H9 (cell line): ENCODE measurements around the gene DDX28. TPM values are rescaled to one million over a fixed set of nuclear protein-coding genes. Genes with fewer than 3 reads are reported as not detected.

ENCODE experiments used
- DNase-seq: peaks from one replicate; pipeline ENCODE4 v3.0.0-alpha.2; 2017
- H2AFZ ChIP-seq: one replicate; pipeline ENCODE4 v1.6.1; 2013; ENCODE audit warnings: mild to moderate bottlenecking, low read length, control low read depth, moderate library complexity
- H2AK5ac ChIP-seq: 2 replicates; pipeline ENCODE4 v1.6.1; 2013; ENCODE audit warnings: low read length, control low read depth, mixed read lengths; ENCODE audit not compliant: insufficient read length
- H2BK120ac ChIP-seq: one replicate; pipeline ENCODE4 v1.6.1; 2013; ENCODE audit warnings: low read depth, mild to moderate bottlenecking, low read length, control low read depth, inconsistent platforms; ENCODE audit not compliant: poor library complexity, severe bottlenecking
- H2BK12ac ChIP-seq: 2 replicates; pipeline ENCODE4 v1.6.1; 2013; ENCODE audit warnings: low read length, control low read depth, mixed read lengths, low read depth; ENCODE audit not compliant: insufficient read length
- H2BK15ac ChIP-seq: 2 replicates; pipeline ENCODE4 v1.6.1; 2013; ENCODE audit warnings: low read depth, low read length, control low read depth
- H2BK20ac ChIP-seq: one replicate; pipeline ENCODE4 v1.6.1; 2013; ENCODE audit warnings: low read depth, mild to moderate bottlenecking, low read length, control low read depth, inconsistent platforms; ENCODE audit not compliant: poor library complexity, severe bottlenecking
- H2BK5ac ChIP-seq: 2 replicates; pipeline ENCODE4 v1.6.1; 2013; ENCODE audit warnings: low read length, control low read depth, mixed read lengths; ENCODE audit not compliant: insufficient read length
- H3K14ac ChIP-seq: 2 replicates; pipeline ENCODE4 v1.6.1; 2013; ENCODE audit warnings: low read length, control low read depth; ENCODE audit not compliant: insufficient read depth
- H3K18ac ChIP-seq: 2 replicates; pipeline ENCODE4 v1.6.1; 2013; ENCODE audit warnings: low read depth, mild to moderate bottlenecking, mixed read lengths, low read length, control low read depth; ENCODE audit not compliant: insufficient read length
- H3K23ac ChIP-seq: 2 replicates; pipeline ENCODE4 v1.6.1; 2013; ENCODE audit warnings: low read length, control low read depth, mixed read lengths, low read depth; ENCODE audit not compliant: insufficient read length
- H3K23me2 ChIP-seq: 2 replicates; pipeline ENCODE4 v1.6.1; 2013; ENCODE audit warnings: low read depth, mild to moderate bottlenecking, mixed read lengths, low read length, control low read depth; ENCODE audit not compliant: insufficient read length, poor library complexity, severe bottlenecking
- H3K27ac ChIP-seq: 2 replicates; pipeline ENCODE4 v1.5.1; 2013; ENCODE audit warnings: low read length, control low read depth, mixed read lengths, low read depth; ENCODE audit not compliant: insufficient read length
- H3K27me3 ChIP-seq: 2 replicates; pipeline ENCODE4 v1.6.1; 2013; ENCODE audit warnings: low read length, control low read depth, inconsistent platforms; ENCODE audit not compliant: insufficient read depth
- H3K4ac ChIP-seq: 2 replicates; pipeline ENCODE4 v1.6.1; 2013; ENCODE audit warnings: low read depth, mild to moderate bottlenecking, control low read depth, inconsistent platforms, low read length, moderate library complexity
- H3K4me1 ChIP-seq: 2 replicates; pipeline ENCODE4 v1.6.1; 2013; ENCODE audit warnings: low read length, control low read depth, inconsistent platforms; ENCODE audit not compliant: insufficient read depth
- H3K4me2 ChIP-seq: 2 replicates; pipeline ENCODE4 v1.6.1; 2013; ENCODE audit warnings: low read length, control low read depth, mixed read lengths; ENCODE audit not compliant: insufficient read length, insufficient read depth
- H3K56ac ChIP-seq: 2 replicates; pipeline ENCODE4 v1.6.1; 2013; ENCODE audit warnings: low read depth, mild to moderate bottlenecking, mixed read lengths, low read length, control low read depth; ENCODE audit not compliant: insufficient read length
- H3K79me1 ChIP-seq: 2 replicates; pipeline ENCODE4 v1.6.1; 2013; ENCODE audit warnings: low read depth, mild to moderate bottlenecking, moderate library complexity, low read length, control low read depth, inconsistent platforms; ENCODE audit not compliant: insufficient read depth, poor library complexity, severe bottlenecking
- H3K79me2 ChIP-seq: 2 replicates; pipeline ENCODE4 v1.6.1; 2013; ENCODE audit warnings: low read length, control low read depth, inconsistent platforms; ENCODE audit not compliant: insufficient read depth
- H3K9ac ChIP-seq: 2 replicates; pipeline ENCODE4 v1.6.1; 2013; ENCODE audit warnings: low read length, control low read depth, mixed read lengths; ENCODE audit not compliant: insufficient read length; ENCODE audit errors: extremely low read depth
- H3K9me3 ChIP-seq: one replicate; pipeline ENCODE4 v1.6.1; 2013; ENCODE audit warnings: low read depth, low read length, inconsistent platforms; ENCODE audit not compliant: control insufficient read depth
- H3T11ph ChIP-seq: one replicate; pipeline ENCODE4 v1.6.1; 2013; ENCODE audit warnings: mild to moderate bottlenecking, low read length, control low read depth, inconsistent platforms
- H4K20me1 ChIP-seq: one replicate; pipeline ENCODE4 v1.6.1; 2013; ENCODE audit not compliant: control insufficient read depth, insufficient read length, insufficient read depth
- H4K5ac ChIP-seq: 2 replicates; pipeline ENCODE4 v1.6.1; 2013; ENCODE audit warnings: low read depth, mild to moderate bottlenecking, mixed read lengths, low read length, control low read depth; ENCODE audit not compliant: insufficient read length
- H4K8ac ChIP-seq: replicated peaks from 2 replicates; pipeline ENCODE4 v1.6.1; 2013; ENCODE audit warnings: low read length, control low read depth, mixed read lengths, low read depth; ENCODE audit not compliant: insufficient read length
- H4K91ac ChIP-seq: 2 replicates; pipeline ENCODE4 v1.6.1; 2013; ENCODE audit warnings: low read depth, mild to moderate bottlenecking, moderate library complexity, mixed read lengths, low read length, control low read depth; ENCODE audit not compliant: insufficient read length
- H3K27ac Mint-ChIP-seq, 3 experiments: 2 replicates in 2 of 3; 3 replicates in 1 of 3; pipeline ENCODE4 v1.8.0; 2020 to 2021; ENCODE audit warnings: mixed read lengths in 3 of 3, mild to moderate bottlenecking in 1 of 3, moderate library complexity in 1 of 3
- H3K27me3 Mint-ChIP-seq: 2 replicates; pipeline ENCODE4 v1.8.0; 2021; ENCODE audit warnings: low read depth, mild to moderate bottlenecking, moderate library complexity, mixed read lengths
- H3K36me3 Mint-ChIP-seq, 3 experiments: 2 replicates in 2 of 3; 3 replicates in 1 of 3; pipeline ENCODE4 v1.8.0; 2020 to 2021; ENCODE audit warnings: low read depth in 3 of 3, mixed read lengths in 3 of 3; ENCODE audit not compliant: insufficient read depth in 1 of 3
- H3K4me1 Mint-ChIP-seq, 2 experiments: 2 replicates each; pipeline ENCODE4 v1.8.0; 2020; ENCODE audit warnings: mixed read lengths in 2 of 2
- H3K4me3 Mint-ChIP-seq, 2 experiments: 2 replicates in 1 of 2; 3 replicates in 1 of 2; pipeline ENCODE4 v1.8.0; 2020 to 2021; ENCODE audit warnings: mild to moderate bottlenecking in 2 of 2, mixed read lengths in 2 of 2, moderate library complexity in 1 of 2
- H3K9me3 Mint-ChIP-seq, 2 experiments: 2 replicates in 1 of 2; 3 replicates in 1 of 2; pipeline ENCODE4 v1.8.0; 2020; ENCODE audit warnings: mild to moderate bottlenecking in 2 of 2, mixed read lengths in 2 of 2, moderate library complexity in 1 of 2
- CTCF ChIP-seq: fragments of 200-600 bp; sonication (generic); conservative IDR thresholded peaks from 3 replicates; pipeline ENCODE4 v1.8.0; 2021; ENCODE audit warnings: antibody characterized with exemption, mild to moderate bottlenecking
- WGBS: extraction: QIAGEN DNeasy Blood & Tissue Kit; methylation state at CpG from one replicate; pipeline ENCODE4 v1.1.7; 2013; ENCODE audit warnings: missing lambda C conversion rate, low lambda C conversion rate, mixed read lengths; ENCODE audit not compliant: insufficient read length; ENCODE audit errors: extremely low coverage; 5-methylcytosine and 5-hydroxymethylcytosine counted together
- total RNA-seq: library from RNA; stranded (reverse); gene quantifications from 2 replicates; pipeline ENCODE4 v1.2.1, GENCODE V29; 2021

DDX28 gene
- total RNA-seq, 1 experiment from 2014 or later = 22.9 TPM

GRCh38 chr16:68062910-68063393, 39.9 kb upstream of the DDX28 start:
- Histone ChIP-seq H2BK20ac (no peak overlapping the region), H3K79me1 (no peaks in the 10 kb centered on the region), H3K4ac (no peak overlapping the region), H3K56ac (no peak overlapping the region), H4K5ac (no peak overlapping the region), H3K23me2 (no peaks in the 10 kb centered on the region), H2BK12ac (no peak overlapping the region), H3K9ac (no peak overlapping the region), H3K4me2 (no peak overlapping the region), H4K8ac (no peak overlapping the region), H2AFZ (no peak overlapping the region), H3K27ac (no peak overlapping the region), H3K18ac (no peak overlapping the region), H2BK120ac (no peak overlapping the region), H2AK5ac (no peak overlapping the region), H3K23ac (no peak overlapping the region), H3K79me2 (no peaks in the 10 kb centered on the region), H3K27me3 (no peaks in the 10 kb centered on the region), H3K14ac (no peak overlapping the region), H3K4me1 (no peaks in the 10 kb centered on the region), H3T11ph (no peak overlapping the region), H3K9me3 (no peaks in the 10 kb centered on the region), H2BK5ac (no peak overlapping the region), H2BK15ac (no peak overlapping the region), H4K20me1 (no peaks in the 10 kb centered on the region), H4K91ac (no peak overlapping the region)
- peaks cover 2 to 39% (median 13%) of the 10 kb centered on the region in 3 experiments; a peak in 6 of 7 replicates for H3K36me3 Mint-ChIP-seq
- no peak for TF ChIP-seq CTCF
- H3K4me3 Mint-ChIP-seq = no peak overlapping the region
- no CpG with 5 or more reads among the region's 4 CpGs for WGBS
- no peak for DNase-seq
- H3K4me1 Mint-ChIP-seq = no peaks in the 10 kb centered on the region
- no peak overlapping the region for H3K27ac Mint-ChIP-seq
- no peaks in the 10 kb centered on the region for H3K27me3 Mint-ChIP-seq
- no peaks in the 10 kb centered on the region for H3K9me3 Mint-ChIP-seq
